Iris pigment epithelial cell (primary cell): ENCODE data around the gene PPP1R11.

Experiments
- DNase-seq: peaks from one replicate; pipeline ENCODE4 v3.0.0-alpha.2; 2011; ENCODE audit warnings: low read depth

Gene PPP1R11

GRCh38 chr6:30061858-30062458, 5.0 kb upstream of the PPP1R11 start:
- peak; percentile 37 for DNase-seq

DNA sequence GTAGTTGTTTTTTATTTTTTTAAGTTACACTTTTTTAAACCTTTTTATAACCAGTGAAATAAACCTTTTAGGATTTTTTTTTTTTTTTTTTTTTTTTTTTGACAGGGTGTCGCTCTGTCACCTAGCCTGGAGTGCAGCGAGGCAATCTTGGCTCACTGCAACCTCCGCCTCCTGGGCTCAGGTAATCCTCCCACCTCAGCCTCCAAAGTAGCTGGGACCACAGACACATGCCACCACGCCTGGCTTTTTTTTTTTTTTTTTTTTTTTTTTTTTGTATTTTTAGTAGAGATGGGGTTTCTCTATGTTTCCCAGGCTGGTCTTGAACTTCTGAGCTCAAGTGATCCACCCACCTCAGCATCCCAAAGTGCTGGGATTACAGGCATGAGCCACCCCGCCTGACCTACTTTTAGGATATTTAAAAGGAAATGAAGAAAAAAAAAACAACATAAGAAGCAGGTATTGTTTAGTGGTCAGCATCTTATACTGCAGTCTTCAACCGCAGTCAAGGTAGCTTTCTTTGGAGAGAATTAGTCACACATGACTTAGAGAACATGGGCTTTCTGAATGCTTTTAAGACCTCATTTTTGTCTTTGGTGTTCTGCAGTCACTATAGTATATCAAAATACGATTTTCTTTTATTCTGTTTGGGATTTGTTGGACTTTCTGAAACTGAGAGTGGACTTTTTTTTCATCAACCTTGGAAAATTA, 4.4 kb upstream of the PPP1R11 start:
- DNase-seq: no peak

DNA sequence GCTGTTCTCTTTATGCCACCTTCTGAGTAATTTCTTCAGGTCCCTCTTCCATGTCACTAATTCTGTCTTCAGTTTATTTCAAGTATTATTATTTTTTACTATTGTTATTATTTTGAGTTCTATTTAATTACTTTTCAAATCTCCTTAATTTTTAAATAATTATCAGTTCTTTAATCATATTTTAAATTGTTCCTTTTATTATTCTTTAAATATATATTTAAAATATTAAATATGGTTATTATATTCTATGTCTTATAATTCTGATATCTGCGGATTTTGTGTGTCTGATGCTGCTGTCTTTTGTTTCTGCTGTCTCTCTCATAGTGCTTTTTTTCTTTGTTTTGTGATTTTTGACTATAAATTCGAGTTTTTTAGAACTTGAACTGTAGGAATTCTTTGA, 3.7 kb upstream of the PPP1R11 start:
- DNase-seq: no peak

- DNase-seq: no peak
These were observed 916 bp upstream of the PPP1R11 start for GRCh38 chr6:30066082-30066481.

GRCh38 chr6:30067460-30068139, 602 bp downstream of the PPP1R11 start:
- DNase-seq: no peak

GRCh38 chr6:30071081-30071818, 4.3 kb downstream of the PPP1R11 start:
- DNase-seq: peak; percentile 38

DNA sequence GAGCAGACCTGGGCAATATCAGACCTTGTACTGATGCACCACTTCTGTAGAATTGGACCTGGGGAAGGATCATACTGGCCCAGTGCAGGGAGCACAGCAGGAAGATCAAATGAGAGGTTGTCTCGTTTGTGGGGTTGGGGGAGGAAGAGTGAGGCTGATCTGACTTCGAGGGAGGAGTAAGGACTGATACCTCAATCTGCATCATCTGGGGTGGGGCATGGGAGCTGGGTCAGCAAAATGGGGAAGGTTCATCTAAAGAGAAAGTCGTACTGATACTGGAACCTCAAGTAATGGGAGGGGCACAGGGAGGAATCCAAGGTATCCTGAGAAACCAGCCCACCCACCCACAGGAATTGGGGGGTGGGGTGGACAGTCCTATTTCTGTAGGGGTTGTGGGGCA, 4.9 kb downstream of the PPP1R11 start:
- no peak for DNase-seq

DNA sequence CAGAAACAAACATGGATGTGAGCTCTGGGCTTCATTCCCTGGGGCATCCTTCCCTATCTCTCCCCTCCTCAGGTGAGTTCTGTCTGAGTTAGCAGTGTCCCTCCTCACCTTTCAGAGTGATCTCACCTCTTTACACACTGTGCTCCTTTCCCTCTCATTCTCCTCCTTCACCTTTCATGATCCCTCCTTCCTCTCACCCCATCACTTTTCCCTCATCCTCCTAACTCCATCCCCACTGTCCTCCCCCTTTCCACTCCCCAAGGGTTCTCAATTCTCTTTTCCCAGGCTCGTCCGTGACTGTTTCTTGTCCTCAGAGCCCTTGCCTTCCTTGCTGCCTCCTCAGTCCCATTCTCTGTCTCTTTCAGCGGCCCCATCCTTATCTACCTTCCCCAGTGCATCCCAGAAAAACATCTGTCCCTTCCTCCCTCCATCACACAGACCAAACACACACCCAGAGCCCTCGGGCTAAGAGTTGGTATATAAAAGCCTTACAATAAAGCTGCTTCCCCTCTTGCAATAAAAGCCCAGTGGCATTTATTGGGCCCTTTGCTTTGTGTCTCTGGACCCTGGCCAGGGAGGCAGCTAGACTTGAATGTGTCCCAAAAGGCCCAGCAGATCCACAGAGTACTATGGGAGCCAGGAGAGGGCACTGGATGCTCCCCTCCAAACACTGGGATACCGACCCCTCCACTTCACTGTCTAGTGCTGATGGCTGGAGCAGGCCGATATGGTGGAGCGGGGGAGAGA, 6.7 kb downstream of the PPP1R11 start:
- DNase-seq: no peak

- DNase-seq: no peak
These were observed 7.5 kb downstream of the PPP1R11 start for GRCh38 chr6:30074331-30075093.

DNA sequence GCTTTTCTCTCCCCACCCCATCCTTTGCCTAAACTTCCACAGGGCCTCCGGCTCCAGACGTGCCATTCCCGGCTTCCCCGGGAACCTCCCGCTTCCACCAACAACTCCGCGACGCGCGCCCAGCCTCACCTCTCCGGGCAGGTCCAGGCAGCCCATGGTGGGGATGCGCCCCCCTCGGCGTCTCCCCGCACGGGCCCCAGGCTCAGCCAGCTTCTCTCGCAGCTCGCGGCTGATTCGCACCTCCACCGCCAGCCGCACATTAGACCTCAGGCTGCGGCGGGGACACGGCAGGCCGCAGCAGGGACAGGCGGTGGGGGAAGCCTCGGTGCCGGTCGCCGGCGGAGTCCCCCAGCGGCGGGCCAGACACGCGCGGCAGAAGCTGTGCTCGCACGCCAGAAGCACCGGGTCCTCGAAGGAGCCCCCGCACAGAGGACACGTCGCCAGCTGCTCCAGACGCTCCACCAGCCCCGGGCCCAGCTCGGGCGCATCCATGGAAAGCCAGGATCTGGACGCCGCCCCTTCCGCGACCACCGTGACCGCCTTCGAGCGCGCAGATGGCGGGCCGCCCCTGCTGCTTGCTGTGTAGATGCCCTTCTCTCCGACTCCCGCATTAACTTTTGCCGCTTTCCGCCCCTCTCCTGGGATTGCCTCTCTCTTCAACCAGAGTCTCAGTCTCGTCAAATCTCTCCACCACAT, 8.2 kb downstream of the PPP1R11 start, which contains the start of gene RNF39:
Gene RNF39 (minus strand): TSS at position 676 of the 696 bp plus-strand sequence. CDS start 184 bp downstream, at position 492.
- no peak for DNase-seq

GRCh38 chr6:30075790-30076732, 9.1 kb downstream of the PPP1R11 start:
- DNase-seq: no peak

- no peak for DNase-seq
These were observed 10.2 kb downstream of the PPP1R11 start for GRCh38 chr6:30077218-30077617.

GRCh38 chr6:30087876-30088275, 20.9 kb downstream of the PPP1R11 start:
- no peak for DNase-seq

- DNase-seq: peak; percentile 45
These were observed 24.8 kb downstream of the PPP1R11 start for GRCh38 chr6:30091577-30092381.

DNA sequence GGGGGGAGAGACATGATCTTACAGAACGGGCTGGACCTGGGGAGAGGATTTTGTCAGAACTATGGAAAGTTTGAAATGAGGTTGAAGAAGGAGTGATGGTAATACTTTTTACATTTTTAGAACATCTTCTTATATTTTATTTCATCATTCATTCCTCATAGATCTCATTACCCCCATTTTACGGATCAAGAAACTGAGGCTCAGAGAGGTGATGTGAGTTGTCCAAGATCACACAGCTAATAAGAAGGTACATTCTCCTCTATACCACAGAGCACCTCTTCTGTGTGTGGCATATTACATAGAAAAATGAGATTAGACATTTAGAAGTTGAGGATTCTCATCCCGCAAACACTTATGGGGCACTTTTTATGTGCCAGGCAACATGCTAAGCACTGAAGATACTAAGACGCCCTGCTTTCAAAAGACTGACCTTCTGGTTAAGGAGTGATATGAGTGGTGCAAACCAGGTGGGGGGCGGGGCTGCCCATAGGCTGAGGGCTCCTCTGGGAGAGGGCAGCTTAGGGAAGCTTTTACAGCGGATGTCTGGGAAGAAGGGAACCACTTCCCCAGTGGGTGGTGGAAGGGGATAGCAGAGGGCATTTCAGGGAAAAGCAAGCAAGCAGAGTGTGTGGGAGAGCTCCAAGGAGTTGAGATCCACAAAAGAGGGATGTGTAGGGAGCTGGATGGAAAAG, 26.0 kb downstream of the PPP1R11 start:
- no peak for DNase-seq

- DNase-seq: no peak
These were observed 27.1 kb downstream of the PPP1R11 start for GRCh38 chr6:30093951-30094661.

DNA sequence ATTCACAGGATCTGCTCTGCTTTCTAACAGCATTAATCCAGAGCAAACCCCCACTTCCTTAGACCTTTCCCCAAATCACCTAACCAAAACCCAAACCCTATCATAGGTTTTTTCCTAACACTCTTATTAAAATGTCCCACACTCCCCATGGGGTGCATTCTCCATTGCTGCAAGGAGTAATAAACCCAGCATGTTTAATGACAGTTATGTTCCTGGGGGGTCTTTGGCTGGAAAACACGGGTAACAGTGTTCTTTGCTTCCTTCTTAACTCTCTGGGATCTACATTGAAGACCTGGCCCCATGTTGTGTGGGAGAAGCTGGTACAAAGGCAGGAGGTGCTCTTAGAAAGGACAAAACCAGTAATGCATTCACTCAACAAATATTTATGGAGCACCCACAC, 29.8 kb downstream of the PPP1R11 start:
- no peak for DNase-seq
